Measurements from ENCODE around the gene C10orf105. TPM values are rescaled to one million over a fixed set of nuclear protein-coding genes. Genes with fewer than 3 reads are reported as not detected.

C10orf105 gene
- total RNA-seq, 1 experiment from 2014 or later, result not detected

GRCh38 chr10:71765176-71765904 lies 45.8 kb upstream of the C10orf105 start:
- DNase-seq, result no peak
- POLR2A ChIA-PET, result no interaction called here
- peaks cover 38% of the 10 kb centered on the region for H3K4me1 Mint-ChIP-seq (ENCODE audit: low read depth, unreplicated experiment)
- peak overlapping the region; percentile 98 for H3K27ac Mint-ChIP-seq (ENCODE audit: unreplicated experiment)
- no peaks in the 10 kb centered on the region for H3K9me3 Mint-ChIP-seq (ENCODE audit: unreplicated experiment)
- H3K27me3 Mint-ChIP-seq (ENCODE audit: insufficient read depth, unreplicated experiment), result no peaks in the 10 kb centered on the region
- Histone ChIP-seq H3K4me3 (ENCODE audit: low read depth, low read length) (no peak overlapping the region), H3K9me3 (no peaks in the 10 kb centered on the region), H3K4me1 (peaks cover 59% of the 10 kb centered on the region), H3K36me3 (ENCODE audit: control insufficient read depth, insufficient read depth, low read length) (peaks cover 2% of the 10 kb centered on the region; the same call in 1 of the 2 replicates), H3K27me3 (replicated peaks; ENCODE audit: control insufficient read depth, insufficient read depth, low read length) (no peaks in the 10 kb centered on the region)
- H3K36me3 Mint-ChIP-seq (ENCODE audit: insufficient read depth, unreplicated experiment), result peaks cover 20% of the 10 kb centered on the region
- intact Hi-C loops (cut with micrococcal nuclease; ENCODE audit: unreplicated experiment), result no loop called here
- CTCF ChIA-PET, result interaction anchor here (1.7 kb wide), 1 partner anchor 8 kb away, joined by 6 read pairs; the partner anchor contains the start of gene VSIR
- TF ChIP-seq CTCF (IDR thresholded peaks at IDR 0.05; ENCODE audit: insufficient read depth in 1 of 2, low read depth in 1 of 2, low read length in 1 of 2, severe bottlenecking in 1 of 2, unreplicated experiment in 1 of 2), result no peak
- H3K4me3 Mint-ChIP-seq (ENCODE audit: unreplicated experiment), result no peak overlapping the region
- BruUV-seq (replicated peaks), result no TSS peak

- Mint-ChIP-seq H3K9me3 (ENCODE audit: unreplicated experiment) (no peaks in the 10 kb centered on the region), H3K27me3 (ENCODE audit: insufficient read depth, unreplicated experiment) (no peaks in the 10 kb centered on the region), H3K4me1 (ENCODE audit: low read depth, unreplicated experiment) (peaks cover 40% of the 10 kb centered on the region), H3K27ac (ENCODE audit: unreplicated experiment) (peak overlapping the region; percentile 98), H3K4me3 (ENCODE audit: unreplicated experiment) (no peak overlapping the region), H3K36me3 (ENCODE audit: insufficient read depth, unreplicated experiment) (peaks cover 21% of the 10 kb centered on the region)
- H3K27me3 ChIP-seq (replicated peaks; ENCODE audit: control insufficient read depth, insufficient read depth, low read length), result no peaks in the 10 kb centered on the region
- peaks cover 48% of the 10 kb centered on the region for H3K4me1 ChIP-seq
- ChIA-PET CTCF (interaction anchor here (1.7 kb wide), 1 partner anchor 10 kb away, joined by 6 read pairs; the partner anchor contains the start of gene VSIR), POLR2A (no interaction called here)
- no peak for DNase-seq
- no TSS peak for BruUV-seq (replicated peaks)
- no peak overlapping the region for H3K4me3 ChIP-seq (ENCODE audit: low read depth, low read length)
- TF ChIP-seq CTCF (IDR thresholded peaks at IDR 0.05; ENCODE audit: insufficient read depth in 1 of 2, low read depth in 1 of 2, low read length in 1 of 2, severe bottlenecking in 1 of 2, unreplicated experiment in 1 of 2), result no peak
- 0 out of 2 replicates have a peak, but pooled peaks cover 2% of the 10 kb centered on the region for H3K36me3 ChIP-seq (ENCODE audit: control insufficient read depth, insufficient read depth, low read length)
- intact Hi-C loops (cut with micrococcal nuclease; ENCODE audit: unreplicated experiment), result no loop called here
- no peaks in the 10 kb centered on the region for H3K9me3 ChIP-seq
Observed at GRCh38 chr10:71763352-71764127, 44.0 kb upstream of the C10orf105 start.

- Mint-ChIP-seq H3K4me3 (ENCODE audit: unreplicated experiment) (no peak overlapping the region), H3K27me3 (ENCODE audit: insufficient read depth, unreplicated experiment) (no peaks in the 10 kb centered on the region), H3K4me1 (ENCODE audit: low read depth, unreplicated experiment) (peaks cover 31% of the 10 kb centered on the region), H3K9me3 (ENCODE audit: unreplicated experiment) (no peaks in the 10 kb centered on the region), H3K27ac (ENCODE audit: unreplicated experiment) (peak overlapping the region; percentile 21), H3K36me3 (ENCODE audit: insufficient read depth, unreplicated experiment) (peaks cover 14% of the 10 kb centered on the region)
- no TSS peak for BruUV-seq (replicated peaks)
- POLR2A ChIA-PET, result no interaction called here
- no peak for TF ChIP-seq CTCF (IDR thresholded peaks at IDR 0.05; ENCODE audit: insufficient read depth in 1 of 2, low read depth in 1 of 2, low read length in 1 of 2, severe bottlenecking in 1 of 2, unreplicated experiment in 1 of 2)
- intact Hi-C loops (cut with micrococcal nuclease; ENCODE audit: unreplicated experiment), result no loop called here
- no peaks in the 10 kb centered on the region for H3K9me3 ChIP-seq
- no peaks in the 10 kb centered on the region for H3K27me3 ChIP-seq (replicated peaks; ENCODE audit: control insufficient read depth, insufficient read depth, low read length)
- H3K36me3 ChIP-seq (ENCODE audit: control insufficient read depth, insufficient read depth, low read length), result 0 out of 2 replicates have a peak, but pooled peaks cover 2% of the 10 kb centered on the region
- no peak overlapping the region for H3K4me3 ChIP-seq (ENCODE audit: low read depth, low read length)
- CTCF ChIA-PET, result no interaction called here
- H3K4me1 ChIP-seq, result peaks cover 35% of the 10 kb centered on the region
- no peak for DNase-seq
Observed at GRCh38 chr10:71762324-71762723, 42.7 kb upstream of the C10orf105 start.
